Epithelial cell of proximal tubule (primary cell): ENCODE data around the gene C12orf76. TPM values are rescaled to one million over a fixed set of nuclear protein-coding genes. Genes with fewer than 3 reads are reported as not detected.

Experiments
- DNase-seq: peaks from one replicate; pipeline ENCODE4 v3.0.0-alpha.2; 2011; ENCODE audit warnings: low read depth
- H3K4me3 ChIP-seq: 2 replicates; pipeline ENCODE4 v1.5.1; 2011; ENCODE audit warnings: low read depth, mild to moderate bottlenecking, low read length
- CTCF ChIP-seq: conservative IDR thresholded peaks from 2 replicates; pipeline ENCODE4 v1.5.1; 2012; ENCODE audit warnings: low read depth, mild to moderate bottlenecking, low read length
- total RNA-seq: library from RNA; depleted of rRNA; stranded (reverse); fragments of >200 nt; gene quantifications from 2 replicates; pipeline ENCODE4 v1.2.3, GENCODE V29; 2015

C12orf76 gene
- total RNA-seq, 1 donor from 2014 or later = 12.6 TPM

- H3K4me3 ChIP-seq = peak overlapping the region; percentile 81
- no peak for TF ChIP-seq CTCF
- no peak for DNase-seq
These were observed 903 bp downstream of the C12orf76 start for GRCh38 chr12:110047297-110047940.

- no peak for DNase-seq
- no peak overlapping the region for H3K4me3 ChIP-seq
- TF ChIP-seq CTCF = no peak
These were observed 1.7 kb downstream of the C12orf76 start for GRCh38 chr12:110046451-110047187.

GRCh38 chr12:110042264-110042663 lies 6.1 kb downstream of the C12orf76 start:
- DNase-seq = no peak
- H3K4me3 ChIP-seq = no peak overlapping the region
- no peak for TF ChIP-seq CTCF

- DNase-seq = peak; percentile 93
- TF ChIP-seq CTCF = no peak
- no peak overlapping the region for H3K4me3 ChIP-seq
These were observed 9.1 kb downstream of the C12orf76 start for GRCh38 chr12:110039085-110039807.

GRCh38 chr12:110038741-110039084 lies 9.6 kb downstream of the C12orf76 start:
- DNase-seq = no peak
- TF ChIP-seq CTCF = no peak
- no peak overlapping the region for H3K4me3 ChIP-seq

GRCh38 chr12:110037315-110037714 lies 11.0 kb downstream of the C12orf76 start:
- DNase-seq = no peak
- TF ChIP-seq CTCF = no peak
- no peak overlapping the region for H3K4me3 ChIP-seq
